Mesothelial cell of epicardium (in vitro differentiated cells): ENCODE results near the gene LMBR1. TPM values are rescaled to one million over a fixed set of nuclear protein-coding genes. Genes with fewer than 3 reads are reported as not detected.

Source experiments
- DNase-seq, 2 experiments: peaks; one replicate each; pipeline ENCODE4 v3.0.0; 2021; ENCODE audit warnings: low spot score in 2 of 2; ENCODE audit not compliant: unreplicated experiment in 2 of 2
- H3K27ac Mint-ChIP-seq: 2 replicates; pipeline ENCODE4 v1.8.0; 2021; ENCODE audit warnings: mixed read lengths
- H3K27me3 Mint-ChIP-seq: 2 replicates; pipeline ENCODE4 v1.8.0; 2021; ENCODE audit warnings: low read depth, mixed read lengths
- H3K36me3 Mint-ChIP-seq: 2 replicates; pipeline ENCODE4 v1.8.0; 2021; ENCODE audit warnings: mixed read lengths
- H3K4me1 Mint-ChIP-seq: 2 replicates; pipeline ENCODE4 v1.8.0; 2021; ENCODE audit warnings: mixed read lengths
- H3K4me3 Mint-ChIP-seq: 2 replicates; pipeline ENCODE4 v1.8.0; 2021; ENCODE audit warnings: mild to moderate bottlenecking, moderate library complexity, mixed read lengths
- H3K9me3 Mint-ChIP-seq: 2 replicates; pipeline ENCODE4 v1.8.0; 2021; ENCODE audit warnings: mixed read lengths
- total RNA-seq: library from RNA; stranded (reverse); gene quantifications from 3 replicates; pipeline ENCODE4 v1.2.1, GENCODE V29; 2021
- TF ChIP-seq, protein P1 (sequence below): fragments of 200-600 bp; sonication (generic); IDR thresholded peaks from one replicate; pipeline ENCODE4 v1.5.0; 2021; ENCODE audit warnings: antibody characterized with exemption; ENCODE audit not compliant: unreplicated experiment

The LMBR1 gene
- total RNA-seq, 1 donor from 2014 or later, result 69.3 TPM

DNA sequence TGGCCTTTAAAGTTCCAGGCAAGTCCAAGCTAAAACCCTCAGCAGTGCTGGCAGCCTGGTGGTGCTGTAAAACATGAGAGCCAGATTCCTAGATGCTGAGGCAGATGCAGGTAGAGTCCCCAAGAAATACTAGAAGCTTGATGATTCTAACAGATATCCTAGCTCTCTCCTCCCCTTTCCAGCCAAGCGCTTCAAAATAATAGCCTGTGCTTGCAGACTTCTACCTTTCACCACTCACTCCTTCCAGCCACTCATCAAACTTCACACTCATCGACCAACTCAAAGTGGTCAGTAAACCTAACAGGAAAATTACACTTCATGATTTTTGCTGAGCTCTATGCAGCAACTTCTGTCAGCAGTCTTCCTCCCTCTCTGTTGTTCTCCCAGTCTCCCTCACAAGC is 50.2 kb downstream of the LMBR1 start:
- DNase-seq, result no peak
- peaks cover 6% of the 10 kb centered on the region for H3K36me3 Mint-ChIP-seq
- peaks cover 8% of the 10 kb centered on the region for H3K9me3 Mint-ChIP-seq
- H3K27ac Mint-ChIP-seq, result no peak overlapping the region
- H3K4me1 Mint-ChIP-seq, result no peaks in the 10 kb centered on the region
- TF ChIP-seq, protein P1, sequence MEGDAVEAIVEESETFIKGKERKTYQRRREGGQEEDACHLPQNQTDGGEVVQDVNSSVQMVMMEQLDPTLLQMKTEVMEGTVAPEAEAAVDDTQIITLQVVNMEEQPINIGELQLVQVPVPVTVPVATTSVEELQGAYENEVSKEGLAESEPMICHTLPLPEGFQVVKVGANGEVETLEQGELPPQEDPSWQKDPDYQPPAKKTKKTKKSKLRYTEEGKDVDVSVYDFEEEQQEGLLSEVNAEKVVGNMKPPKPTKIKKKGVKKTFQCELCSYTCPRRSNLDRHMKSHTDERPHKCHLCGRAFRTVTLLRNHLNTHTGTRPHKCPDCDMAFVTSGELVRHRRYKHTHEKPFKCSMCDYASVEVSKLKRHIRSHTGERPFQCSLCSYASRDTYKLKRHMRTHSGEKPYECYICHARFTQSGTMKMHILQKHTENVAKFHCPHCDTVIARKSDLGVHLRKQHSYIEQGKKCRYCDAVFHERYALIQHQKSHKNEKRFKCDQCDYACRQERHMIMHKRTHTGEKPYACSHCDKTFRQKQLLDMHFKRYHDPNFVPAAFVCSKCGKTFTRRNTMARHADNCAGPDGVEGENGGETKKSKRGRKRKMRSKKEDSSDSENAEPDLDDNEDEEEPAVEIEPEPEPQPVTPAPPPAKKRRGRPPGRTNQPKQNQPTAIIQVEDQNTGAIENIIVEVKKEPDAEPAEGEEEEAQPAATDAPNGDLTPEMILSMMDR, result no peak
- H3K27me3 Mint-ChIP-seq, result no peaks in the 10 kb centered on the region
- H3K4me3 Mint-ChIP-seq, result no peak overlapping the region

DNA sequence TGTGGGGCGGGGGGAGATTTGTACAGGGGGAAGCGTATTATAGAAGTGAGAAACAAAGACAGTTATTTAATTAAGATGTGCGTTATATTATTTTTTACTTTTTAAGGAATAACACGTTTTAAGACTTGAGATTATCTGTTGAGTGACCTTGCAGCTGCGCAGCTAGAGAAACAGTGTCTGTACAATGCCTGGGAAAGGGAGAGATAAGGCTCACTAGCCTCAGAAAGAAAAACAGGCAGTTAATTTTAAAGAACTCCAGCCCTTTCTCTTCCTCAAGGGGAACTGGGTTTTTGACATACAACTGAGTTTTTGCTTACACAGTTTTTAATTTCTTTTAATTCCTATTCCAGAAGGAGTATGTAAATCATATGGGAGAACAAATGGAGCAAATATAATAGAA is 50.7 kb downstream of the LMBR1 start:
- H3K4me1 Mint-ChIP-seq, result no peaks in the 10 kb centered on the region
- peaks cover 6% of the 10 kb centered on the region for H3K36me3 Mint-ChIP-seq
- no peak overlapping the region for H3K4me3 Mint-ChIP-seq
- peaks cover 7% of the 10 kb centered on the region for H3K9me3 Mint-ChIP-seq
- no peak for DNase-seq
- TF ChIP-seq, protein P1, result no peak
- H3K27ac Mint-ChIP-seq, result no peak overlapping the region
- H3K27me3 Mint-ChIP-seq, result no peaks in the 10 kb centered on the region

DNA sequence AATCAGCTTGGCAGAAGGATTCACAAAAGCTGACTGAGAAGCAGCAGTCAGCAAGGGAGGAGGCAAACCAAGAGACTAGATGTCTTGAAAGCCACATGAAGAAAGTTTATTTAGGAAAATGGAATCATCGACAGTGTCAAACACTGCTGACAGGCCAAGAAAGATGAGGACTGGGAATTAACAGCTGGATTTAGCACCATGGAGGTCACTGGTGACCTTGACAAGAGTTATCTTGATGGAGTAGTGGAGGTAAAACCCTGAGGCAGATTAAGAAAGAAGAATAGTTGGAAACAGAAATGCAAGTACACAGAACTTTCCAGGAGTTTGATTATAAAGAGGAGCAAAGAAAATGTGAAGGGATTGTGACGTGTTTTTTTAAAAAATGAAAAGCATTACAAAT is 51.5 kb downstream of the LMBR1 start:
- Mint-ChIP-seq H3K9me3 (peaks cover 7% of the 10 kb centered on the region), H3K27me3 (no peaks in the 10 kb centered on the region), H3K4me1 (no peaks in the 10 kb centered on the region), H3K27ac (no peak overlapping the region), H3K36me3 (peaks cover 6% of the 10 kb centered on the region), H3K4me3 (no peak overlapping the region)
- TF ChIP-seq, protein P1, result no peak
- DNase-seq, result no peak

DNA sequence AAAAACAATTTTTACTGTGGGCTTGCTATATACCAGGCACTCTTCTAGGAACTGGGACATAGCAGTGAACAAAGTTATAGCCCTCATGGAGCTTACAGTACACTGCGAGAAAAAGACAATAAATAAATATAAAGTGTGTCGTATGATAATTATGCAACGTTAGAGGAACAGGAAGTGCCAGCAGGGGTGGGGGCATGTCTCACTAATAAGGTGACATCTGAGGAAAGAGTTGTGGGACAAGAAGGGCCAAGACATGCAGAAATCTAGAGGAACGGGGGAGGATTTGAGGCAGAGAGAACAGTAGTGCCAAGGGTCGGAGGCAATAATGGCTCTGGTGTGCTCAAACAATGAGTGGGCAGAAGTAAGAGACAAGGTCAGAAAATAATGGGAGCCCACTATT is 52.8 kb downstream of the LMBR1 start:
- Mint-ChIP-seq H3K9me3 (peaks cover 7% of the 10 kb centered on the region), H3K27ac (no peak overlapping the region), H3K36me3 (peaks cover 8% of the 10 kb centered on the region), H3K4me3 (no peak overlapping the region), H3K4me1 (no peaks in the 10 kb centered on the region), H3K27me3 (no peaks in the 10 kb centered on the region)
- no peak for DNase-seq
- TF ChIP-seq, protein P1, result no peak

DNA sequence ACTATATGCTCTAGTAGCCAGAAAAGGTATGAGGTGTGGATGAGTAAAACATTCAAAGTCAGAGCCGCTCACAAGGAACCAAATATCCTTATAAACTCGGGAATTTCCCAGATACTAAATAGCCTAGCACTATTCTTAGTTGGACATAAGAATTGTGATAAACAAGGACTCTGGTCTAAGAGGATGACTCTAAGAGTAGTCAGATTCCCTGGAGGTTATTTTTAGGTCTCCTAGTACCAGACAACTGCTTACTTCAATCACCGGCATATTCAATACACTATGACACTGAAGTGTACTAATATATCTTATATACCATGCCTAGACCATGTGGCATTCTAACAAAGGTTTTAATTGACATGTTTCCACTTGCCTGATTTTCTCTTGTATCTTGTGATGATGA is 56.5 kb downstream of the LMBR1 start:
- Mint-ChIP-seq H3K36me3 (peaks cover 14% of the 10 kb centered on the region), H3K4me1 (no peaks in the 10 kb centered on the region), H3K27me3 (no peaks in the 10 kb centered on the region), H3K27ac (no peak overlapping the region), H3K9me3 (peaks cover 7% of the 10 kb centered on the region), H3K4me3 (no peak overlapping the region)
- TF ChIP-seq, protein P1, result no peak
- DNase-seq, result no peak

DNA sequence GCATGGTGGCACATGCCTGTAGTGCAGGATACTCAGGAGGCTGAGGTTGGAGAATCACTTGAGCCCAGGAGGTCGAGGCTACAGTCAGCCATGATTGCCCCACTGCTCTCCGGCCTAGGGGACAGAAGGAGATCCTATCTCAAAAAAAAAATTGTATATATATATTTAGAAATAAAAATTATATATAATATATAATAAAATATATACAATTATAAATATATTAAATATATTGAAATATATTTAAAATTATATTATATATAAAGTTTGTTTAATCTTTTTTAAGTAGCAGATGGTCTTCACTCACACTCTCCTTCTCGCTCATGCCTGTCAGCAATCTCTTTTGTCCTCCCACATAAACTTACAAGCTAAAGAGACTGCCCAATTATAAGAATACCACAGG is 58.5 kb downstream of the LMBR1 start:
- TF ChIP-seq, protein P1, result no peak
- Mint-ChIP-seq H3K27me3 (no peaks in the 10 kb centered on the region), H3K36me3 (peaks cover 19% of the 10 kb centered on the region), H3K9me3 (peaks cover 7% of the 10 kb centered on the region), H3K4me3 (no peak overlapping the region), H3K27ac (no peak overlapping the region), H3K4me1 (no peaks in the 10 kb centered on the region)
- DNase-seq, result no peak
